ENCODE data around the gene SGPL1.
"Not testable (repeated sequence)": the region's sequence is repeated elsewhere in the genome, so short reads cannot be mapped to it uniquely, and the experiment has no call there.

SGPL1 gene

DNA sequence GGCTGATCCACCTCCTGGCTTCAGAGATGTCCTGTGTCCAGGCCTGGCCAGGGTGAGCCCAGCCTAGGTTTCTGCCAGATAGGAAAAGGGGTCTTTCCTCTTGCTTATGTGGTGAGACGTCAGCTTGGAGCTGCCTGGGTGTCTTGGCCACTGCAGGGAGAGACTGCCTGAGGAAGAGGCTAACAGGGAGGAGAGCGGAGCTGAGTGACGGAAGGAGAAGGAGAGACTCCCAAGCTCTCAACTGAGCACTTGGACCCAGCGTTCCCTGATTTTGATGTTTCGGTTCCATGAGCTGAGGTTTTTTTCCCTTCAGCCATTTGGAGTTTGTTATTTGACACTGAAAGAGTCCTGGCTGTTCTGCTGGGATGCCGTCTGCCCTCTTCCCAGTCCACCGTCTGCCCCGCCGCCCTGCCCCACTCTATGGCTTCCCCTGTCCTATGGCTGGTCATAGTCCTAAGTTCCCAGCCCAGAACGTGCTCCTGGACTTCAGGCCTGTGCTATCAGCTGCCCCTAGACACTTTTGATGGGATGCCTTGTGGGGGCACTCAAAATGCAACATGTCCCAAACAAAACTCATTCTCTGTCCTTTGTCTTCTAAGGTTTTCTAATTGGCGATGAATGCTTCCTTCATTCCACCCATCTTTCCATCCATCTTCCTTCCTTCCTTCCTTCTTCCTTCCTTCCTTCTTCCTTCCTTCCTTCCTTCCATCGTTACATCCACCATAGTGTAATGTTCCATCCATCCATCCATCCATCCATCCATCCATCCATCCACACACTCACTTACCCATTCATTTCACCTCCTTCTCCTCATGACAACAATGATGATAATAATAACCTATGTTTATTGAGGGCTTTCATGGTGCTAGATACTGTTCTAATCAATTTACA lies 92.9 kb downstream of the SGPL1 start:
- DNase-seq, result no peak

DNA sequence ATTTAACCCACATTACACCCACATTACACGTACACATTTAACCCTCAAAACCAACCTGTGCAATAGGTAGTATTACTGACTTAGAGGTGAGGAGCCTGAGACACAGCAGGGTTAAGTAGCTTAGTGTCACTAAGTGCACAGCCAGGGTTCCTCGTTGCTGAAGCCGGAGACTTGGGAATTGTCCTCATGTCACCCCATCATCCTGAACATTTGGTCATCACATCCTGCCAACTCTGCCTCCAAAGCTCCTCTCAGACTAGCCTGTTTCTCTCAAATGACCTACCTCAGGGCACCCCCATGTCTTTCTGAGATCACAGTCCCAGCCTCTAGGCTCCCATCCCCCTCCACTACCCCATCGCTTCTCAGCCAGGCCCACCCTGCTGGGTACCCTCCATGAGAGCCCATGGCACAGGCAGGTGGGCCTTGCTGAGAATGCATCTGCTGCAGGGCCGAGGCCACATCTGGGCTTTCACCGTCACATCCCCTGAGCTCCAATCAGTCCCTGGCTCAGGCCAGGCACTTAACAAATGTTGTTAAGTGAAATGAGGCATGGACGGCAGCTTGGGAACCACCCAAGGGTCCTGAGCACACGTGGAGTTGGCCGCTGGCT lies 93.7 kb downstream of the SGPL1 start:
- no peak for DNase-seq

DNA sequence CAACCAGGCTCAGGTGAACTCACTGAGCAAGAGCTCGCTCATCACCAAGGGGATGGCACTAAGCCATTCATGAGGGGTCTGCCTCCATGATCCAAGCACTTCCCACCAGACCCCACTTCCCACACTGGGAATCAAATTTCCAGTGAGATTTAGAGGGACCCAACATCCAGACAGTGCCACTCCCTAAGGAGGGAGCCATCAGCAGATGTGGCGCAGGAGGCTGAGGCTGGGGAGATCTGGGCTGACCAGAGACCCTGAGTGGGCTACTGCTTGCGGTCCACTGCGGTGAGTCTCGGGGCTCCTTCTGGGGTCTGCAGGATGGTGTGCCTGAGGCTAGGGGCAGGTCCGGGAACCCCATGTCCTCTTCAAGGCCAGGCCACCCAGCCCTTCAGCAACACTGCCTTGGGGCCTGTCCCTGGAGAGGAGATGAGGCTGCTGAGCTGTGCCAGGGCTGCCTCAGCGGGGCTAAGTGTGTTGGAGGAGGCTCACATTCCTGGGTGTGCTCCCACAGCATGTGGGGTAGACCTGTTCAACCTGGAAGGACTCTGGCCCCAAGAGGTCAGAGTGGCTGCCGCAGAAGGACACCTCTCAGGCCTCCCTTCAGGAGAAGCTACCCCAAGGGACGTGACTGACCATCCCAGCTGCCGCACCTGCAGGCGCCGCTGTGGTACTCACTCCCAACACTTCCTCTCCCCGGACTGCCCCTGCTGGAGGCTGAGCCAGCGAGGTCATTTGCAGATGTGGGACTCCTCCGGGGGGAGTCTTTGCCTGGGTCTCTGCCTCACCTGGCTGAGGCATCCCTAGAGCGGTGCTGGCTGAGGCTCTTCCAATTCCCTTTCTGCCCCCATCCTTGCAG lies 95.0 kb downstream of the SGPL1 start:
- no peak for DNase-seq

DNA sequence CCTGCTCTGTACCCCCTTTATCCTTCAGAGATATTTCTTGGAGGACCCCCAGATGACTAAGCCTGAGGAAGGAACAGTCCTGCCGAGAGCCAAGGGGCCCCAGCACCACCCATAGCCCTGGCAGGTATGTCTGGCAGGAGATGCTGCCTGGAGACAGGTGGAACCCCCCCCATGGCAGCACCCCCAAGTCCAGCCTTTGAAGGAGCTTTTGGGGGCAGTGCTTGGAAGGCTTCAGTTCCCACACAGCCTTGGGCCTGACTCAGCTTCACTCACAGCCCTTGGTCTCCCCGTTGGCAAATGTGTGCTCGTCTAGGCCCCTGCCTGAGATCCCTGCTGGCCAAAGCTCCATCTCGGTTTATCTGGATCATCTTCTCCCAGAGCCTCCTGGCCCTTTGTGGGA lies 95.6 kb downstream of the SGPL1 start:
- no peak for DNase-seq

DNA sequence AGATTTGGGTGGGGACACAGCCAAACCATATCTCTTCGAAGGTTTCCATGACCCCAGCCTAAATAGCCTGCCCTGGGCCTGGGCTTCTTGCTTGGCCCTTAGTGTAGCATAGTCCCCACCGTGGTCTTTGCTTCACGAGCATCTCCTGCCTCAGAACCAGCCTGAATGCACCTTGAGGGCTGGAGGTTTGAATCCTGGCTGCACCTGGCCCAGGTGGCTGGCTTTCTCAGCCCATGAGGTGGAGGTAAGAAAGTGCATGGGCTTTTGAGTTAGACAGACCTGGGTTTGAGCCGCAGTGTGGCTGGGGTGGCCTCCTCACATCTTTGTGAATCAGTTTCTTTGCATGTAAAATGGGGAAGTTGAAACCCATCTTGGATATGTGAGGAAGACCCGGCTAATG lies 96.8 kb downstream of the SGPL1 start:
- DNase-seq, result no peak

GRCh38 chr10:70913191-70913892 lies 97.6 kb downstream of the SGPL1 start:
- no peak for DNase-seq

GRCh38 chr10:70913893-70914240 lies 98.1 kb downstream of the SGPL1 start:
- no peak for DNase-seq

- no peak for DNase-seq
Measured at GRCh38 chr10:70914316-70914864, 98.6 kb downstream of the SGPL1 start.

- no peak for DNase-seq
Measured at GRCh38 chr10:70915206-70915605, 99.5 kb downstream of the SGPL1 start.

- no peak for DNase-seq
Measured at GRCh38 chr10:70915806-70916205, 100.1 kb downstream of the SGPL1 start.

- DNase-seq, result no peak
Measured at GRCh38 chr10:70916241-70916640, 100.5 kb downstream of the SGPL1 start.

DNA sequence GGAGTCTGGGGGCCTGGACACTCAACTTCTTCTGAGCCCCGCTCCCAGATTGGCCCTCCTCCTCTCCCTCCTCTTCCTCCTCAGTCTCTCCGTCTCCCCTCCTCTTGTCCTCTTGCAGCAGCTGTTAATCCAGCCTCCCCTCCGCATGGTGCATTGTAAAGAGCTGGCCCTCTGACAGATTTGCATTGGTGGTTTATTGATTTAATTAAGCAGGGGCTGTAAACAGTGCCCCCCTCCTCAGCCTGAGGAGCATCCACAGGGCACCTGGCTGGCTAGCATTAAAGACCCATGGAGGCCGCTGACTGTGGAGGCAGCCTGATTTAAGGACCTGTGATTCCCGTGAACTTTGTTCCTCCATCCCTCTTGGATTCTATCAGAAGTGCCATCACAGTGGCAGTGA lies 101.5 kb downstream of the SGPL1 start:
- DNase-seq, result no peak

DNA sequence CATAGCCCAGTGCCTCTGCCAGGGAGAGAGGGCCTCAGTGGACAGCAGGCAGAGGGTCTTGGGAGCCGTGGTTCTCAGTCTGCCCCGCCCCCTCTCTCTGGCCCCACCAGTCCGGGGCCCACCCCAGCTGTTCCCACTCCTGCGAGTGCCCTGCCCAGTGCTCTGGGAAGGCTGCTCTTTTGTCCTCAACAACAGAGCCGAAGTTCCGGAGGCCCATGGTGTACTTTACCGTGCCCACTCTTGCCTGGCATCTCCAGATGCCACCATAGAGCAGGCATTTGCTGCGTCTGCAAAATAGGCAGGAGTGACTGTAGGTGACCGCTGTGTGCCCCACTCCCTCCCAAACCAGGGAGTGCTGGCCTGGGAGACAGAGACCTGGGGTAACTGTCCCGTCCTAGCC lies 101.9 kb downstream of the SGPL1 start:
- no peak for DNase-seq

DNA sequence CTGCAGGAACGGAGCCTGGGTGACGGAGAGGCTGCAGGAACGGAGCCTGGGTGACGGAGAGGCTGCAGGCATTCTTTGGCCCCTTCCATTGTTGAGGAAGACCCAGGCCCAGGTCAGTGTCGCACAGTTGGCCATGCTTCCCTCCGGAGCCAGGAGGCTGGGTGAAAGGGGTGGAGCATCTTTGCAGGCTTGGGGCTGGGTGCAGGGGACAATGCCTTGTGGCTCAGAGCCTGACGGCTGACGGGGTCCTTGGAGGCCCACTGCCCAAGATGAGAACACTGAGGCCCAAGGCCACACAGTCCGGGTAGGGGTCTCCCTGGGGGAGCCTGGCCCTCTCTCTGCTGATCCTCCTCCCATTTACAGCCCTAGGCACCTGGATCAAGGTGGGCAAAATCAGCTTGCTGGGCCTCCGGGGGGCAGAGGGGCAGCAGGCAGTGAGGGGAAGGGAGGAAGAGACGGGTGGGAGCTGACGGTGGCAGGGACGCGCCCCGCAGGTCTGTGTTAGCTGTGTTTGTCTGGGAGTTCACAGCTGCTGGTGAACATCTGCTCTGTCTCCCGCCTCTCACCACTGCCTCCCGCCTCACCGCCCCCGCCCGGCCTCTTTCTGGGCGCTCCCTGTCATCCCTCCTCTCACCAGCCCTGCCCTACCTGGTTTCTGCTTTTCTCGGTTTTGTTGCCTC lies 103.2 kb downstream of the SGPL1 start:
- DNase-seq, result no peak

GRCh38 chr10:70919906-70920305 lies 104.2 kb downstream of the SGPL1 start:
- DNase-seq, result not testable (repeated sequence)

GRCh38 chr10:70920519-70920918 lies 104.8 kb downstream of the SGPL1 start:
- peak; percentile 36 for DNase-seq

DNA sequence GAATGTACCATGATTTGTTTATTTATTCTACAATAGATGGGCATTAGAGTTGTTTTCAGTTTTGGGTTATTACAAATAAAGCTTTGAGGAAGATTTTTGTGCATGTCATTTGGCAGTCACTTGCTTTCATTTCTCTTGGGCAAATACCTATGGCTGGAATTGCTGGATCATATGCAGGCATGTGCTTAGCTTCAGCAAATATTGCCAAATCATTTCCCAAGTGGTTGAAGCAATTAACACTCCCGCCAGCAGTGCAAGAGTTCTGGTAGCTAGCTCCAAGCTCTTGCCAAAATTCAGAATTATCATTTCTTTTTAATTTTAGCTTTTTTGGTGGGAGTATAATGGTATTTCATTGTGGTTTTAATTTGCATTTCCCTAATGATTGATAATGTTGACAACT lies 105.5 kb downstream of the SGPL1 start:
- no peak for DNase-seq

DNA sequence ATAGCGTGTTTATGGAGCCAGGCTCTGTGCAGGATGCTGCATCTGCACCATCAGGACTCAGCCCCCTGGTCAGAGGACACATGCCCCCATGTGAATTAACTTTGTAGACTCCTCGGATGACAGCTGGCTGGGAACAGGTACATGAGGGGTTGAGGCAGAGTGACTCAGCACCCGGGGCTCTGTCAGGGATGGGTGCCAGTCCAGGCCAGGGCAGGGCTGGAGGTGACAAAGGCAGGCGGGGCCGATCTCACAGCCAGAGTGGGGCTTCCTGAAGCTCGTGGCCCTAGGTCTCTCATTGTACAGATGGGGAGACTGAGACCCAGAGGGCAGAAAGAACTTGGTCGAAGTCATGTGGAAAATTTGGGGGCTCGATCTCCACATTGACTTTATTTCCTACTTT lies 107.9 kb downstream of the SGPL1 start:
- no peak for DNase-seq

GRCh38 chr10:70925377-70926225 lies 109.9 kb downstream of the SGPL1 start:
- no peak for DNase-seq

DNA sequence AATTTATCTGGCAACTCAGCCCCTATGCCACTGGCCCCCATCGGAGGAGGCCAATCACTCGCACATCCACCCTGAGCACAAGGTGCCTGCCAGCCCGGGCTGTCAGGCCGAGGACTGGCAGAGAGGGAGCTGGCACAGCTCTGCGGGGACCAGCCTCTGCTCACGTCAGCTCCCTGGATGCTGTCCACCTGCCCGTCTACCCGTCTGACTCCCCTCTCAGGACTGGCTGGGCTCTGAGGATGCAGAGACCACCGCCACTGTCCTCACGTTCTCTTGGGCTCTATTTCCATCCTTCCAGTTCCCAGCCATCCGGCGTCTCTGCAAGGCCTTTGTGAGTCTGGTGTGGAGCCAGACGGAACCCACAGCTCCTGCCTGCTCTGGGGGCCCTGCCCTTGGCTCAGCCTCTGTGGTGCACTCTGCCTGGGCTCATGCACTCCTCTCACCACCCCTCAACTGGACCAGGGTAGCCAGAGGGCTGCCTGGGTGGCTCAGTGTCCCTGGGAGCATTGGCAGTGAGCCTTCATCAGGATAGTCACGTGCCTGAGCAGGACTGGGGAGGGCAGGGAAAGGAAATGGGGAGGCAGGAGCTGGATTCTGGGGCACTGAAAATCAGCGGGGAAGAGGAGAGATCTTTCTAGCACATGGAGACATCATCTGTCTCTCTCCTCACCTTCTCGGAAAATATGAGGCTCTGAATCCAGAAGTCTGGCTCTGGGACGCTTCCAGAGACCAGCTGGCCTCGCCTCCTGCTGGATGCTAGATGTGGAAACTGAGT lies 110.7 kb downstream of the SGPL1 start:
- DNase-seq, result no peak

All from NCI-H2029 treated with DMSO at 0.1 percent for 48 hours (cell line).